HEK293 (cell line): ENCODE data around the gene FRMD8.

Experiments
- BCL6B ChIP-seq: fragments of 450-650 bp; formaldehyde crosslinking; IDR thresholded peaks from 2 replicates; pipeline ENCODE4 v1.5.1; 2017; ENCODE audit warnings: missing biosample characterization, missing genetic modification characterization
- EGR2 ChIP-seq: fragments of 450-650 bp; formaldehyde crosslinking; IDR thresholded peaks from 2 replicates; pipeline ENCODE4 v1.5.1; 2016; ENCODE audit warnings: low read depth, missing biosample characterization, missing genetic modification characterization
- GLI4 ChIP-seq: fragments of 450-650 bp; formaldehyde crosslinking; IDR thresholded peaks from 2 replicates; pipeline ENCODE4 v1.5.1; 2016; ENCODE audit warnings: missing biosample characterization, missing genetic modification characterization
- REPIN1 ChIP-seq: fragments of 450-650 bp; formaldehyde crosslinking; IDR thresholded peaks from 2 replicates; pipeline ENCODE4 v1.5.1; 2017; ENCODE audit warnings: missing biosample characterization, missing genetic modification characterization, low read depth
- ZBTB10 ChIP-seq: fragments of 450-650 bp; formaldehyde crosslinking; IDR thresholded peaks from 2 replicates; pipeline ENCODE4 v1.5.1; 2016; ENCODE audit warnings: missing biosample characterization, missing genetic modification characterization
- ZBTB21 ChIP-seq: fragments of 450-650 bp; formaldehyde crosslinking; IDR thresholded peaks from 2 replicates; pipeline ENCODE4 v1.5.1; 2017; ENCODE audit warnings: missing biosample characterization, missing genetic modification characterization
- ZBTB26 ChIP-seq: fragments of 450-650 bp; formaldehyde crosslinking; optimal IDR thresholded peaks from 2 replicates; pipeline ENCODE3; 2016; ENCODE audit warnings: missing biosample characterization, mild to moderate bottlenecking, missing genetic modification characterization
- ZBTB6 ChIP-seq: fragments of 450-650 bp; formaldehyde crosslinking; IDR thresholded peaks from 2 replicates; pipeline ENCODE4 v1.5.1; 2017; ENCODE audit warnings: missing biosample characterization, missing genetic modification characterization
- ZBTB7A ChIP-seq: fragments of 450-650 bp; formaldehyde crosslinking; IDR thresholded peaks from 2 replicates; pipeline ENCODE4 v1.5.1; 2016; ENCODE audit warnings: low read depth, missing biosample characterization, missing genetic modification characterization
- ZBTB8A ChIP-seq: fragments of 450-650 bp; formaldehyde crosslinking; IDR thresholded peaks from 2 replicates; pipeline ENCODE4 v1.5.1; 2016; ENCODE audit warnings: missing biosample characterization, missing genetic modification characterization
- ZFHX2 ChIP-seq: fragments of 450-650 bp; formaldehyde crosslinking; conservative IDR thresholded peaks from 2 replicates; pipeline ENCODE4 v1.5.1; 2016; ENCODE audit warnings: missing biosample characterization, missing genetic modification characterization
- ZFP41 ChIP-seq: fragments of 450-650 bp; formaldehyde crosslinking; IDR thresholded peaks from 2 replicates; pipeline ENCODE4 v1.5.1; 2016; ENCODE audit warnings: missing biosample characterization, missing genetic modification characterization, borderline replicate concordance
- ZNF10 ChIP-seq: fragments of 450-650 bp; formaldehyde crosslinking; IDR thresholded peaks from 2 replicates; pipeline ENCODE4 v1.5.1; 2017; ENCODE audit warnings: missing biosample characterization, missing genetic modification characterization
- ZNF114 ChIP-seq: fragments of 450-650 bp; formaldehyde crosslinking; IDR thresholded peaks from 2 replicates; pipeline ENCODE4 v1.5.0; 2017; ENCODE audit warnings: missing biosample characterization, missing genetic modification characterization
- ZNF175 ChIP-seq: fragments of 450-650 bp; formaldehyde crosslinking; IDR thresholded peaks from 2 replicates; pipeline ENCODE4 v1.5.1; 2016; ENCODE audit warnings: missing biosample characterization, missing genetic modification characterization
- ZNF2 ChIP-seq: fragments of 450-650 bp; formaldehyde crosslinking; IDR thresholded peaks from 2 replicates; pipeline ENCODE4 v1.5.1; 2016; ENCODE audit warnings: missing biosample characterization, missing genetic modification characterization
- ZNF214 ChIP-seq: fragments of 450-650 bp; formaldehyde crosslinking; IDR thresholded peaks from 2 replicates; pipeline ENCODE4 v1.5.1; 2017; ENCODE audit warnings: missing biosample characterization, mild to moderate bottlenecking, missing genetic modification characterization, borderline replicate concordance
- ZNF221 ChIP-seq: fragments of 450-650 bp; formaldehyde crosslinking; IDR thresholded peaks from 2 replicates; pipeline ENCODE4 v1.5.1; 2017; ENCODE audit warnings: missing biosample characterization, missing genetic modification characterization, borderline replicate concordance
- ZNF335 ChIP-seq: fragments of 450-650 bp; formaldehyde crosslinking; conservative IDR thresholded peaks from 2 replicates; pipeline ENCODE4 v1.5.1; 2016; ENCODE audit warnings: missing biosample characterization, missing genetic modification characterization
- ZNF449 ChIP-seq: fragments of 450-650 bp; formaldehyde crosslinking; IDR thresholded peaks from 2 replicates; pipeline ENCODE4 v1.5.1; 2017; ENCODE audit warnings: missing biosample characterization, mild to moderate bottlenecking, missing genetic modification characterization, moderate library complexity
- ZNF544 ChIP-seq: fragments of 450-650 bp; formaldehyde crosslinking; IDR thresholded peaks from 2 replicates; pipeline ENCODE4 v1.5.0; 2017; ENCODE audit warnings: missing biosample characterization, missing genetic modification characterization
- ZNF558 ChIP-seq: fragments of 450-650 bp; formaldehyde crosslinking; IDR thresholded peaks from 2 replicates; pipeline ENCODE4 v1.5.1; 2016; ENCODE audit warnings: missing biosample characterization, missing genetic modification characterization
- ZNF561 ChIP-seq: fragments of 450-650 bp; IDR thresholded peaks from 2 replicates; pipeline ENCODE4 v1.5.1; 2018; ENCODE audit warnings: missing biosample characterization, missing genetic modification characterization, borderline replicate concordance
- ZNF596 ChIP-seq: fragments of 450-650 bp; IDR thresholded peaks from 2 replicates; pipeline ENCODE4 v1.5.0; 2018; ENCODE audit warnings: missing biosample characterization, mild to moderate bottlenecking, missing genetic modification characterization, moderate library complexity
- ZNF600 ChIP-seq: fragments of 450-650 bp; formaldehyde crosslinking; IDR thresholded peaks from 2 replicates; pipeline ENCODE4 v1.5.1; 2016; ENCODE audit warnings: missing biosample characterization, missing genetic modification characterization
- ZNF624 ChIP-seq: fragments of 450-650 bp; formaldehyde crosslinking; IDR thresholded peaks from 2 replicates; pipeline ENCODE4 v1.5.1; 2017; ENCODE audit warnings: missing biosample characterization, missing genetic modification characterization
- ZNF629 ChIP-seq: fragments of 450-650 bp; formaldehyde crosslinking; IDR thresholded peaks from 2 replicates; pipeline ENCODE4 v1.5.1; 2017; ENCODE audit warnings: missing biosample characterization, missing genetic modification characterization
- ZNF677 ChIP-seq: fragments of 450-650 bp; IDR thresholded peaks from 2 replicates; pipeline ENCODE4 v1.5.0; 2018; ENCODE audit warnings: missing biosample characterization, mild to moderate bottlenecking, missing genetic modification characterization, moderate library complexity
- ZNF776 ChIP-seq: fragments of 450-650 bp; formaldehyde crosslinking; IDR thresholded peaks from 2 replicates; pipeline ENCODE4 v1.5.0; 2017; ENCODE audit warnings: missing biosample characterization, missing genetic modification characterization, borderline replicate concordance
- ZNF792 ChIP-seq: fragments of 450-650 bp; formaldehyde crosslinking; IDR thresholded peaks from 2 replicates; pipeline ENCODE4 v1.5.1; 2016; ENCODE audit warnings: missing biosample characterization, missing genetic modification characterization
- ZSCAN16 ChIP-seq: fragments of 450-650 bp; formaldehyde crosslinking; IDR thresholded peaks from 2 replicates; pipeline ENCODE4 v1.5.1; 2016; ENCODE audit warnings: missing biosample characterization, missing genetic modification characterization
- ZSCAN23 ChIP-seq: fragments of 450-650 bp; formaldehyde crosslinking; IDR thresholded peaks from 2 replicates; pipeline ENCODE4 v1.5.1; 2016; ENCODE audit warnings: missing biosample characterization, missing genetic modification characterization
- ZSCAN30 ChIP-seq: fragments of 450-650 bp; IDR thresholded peaks from 2 replicates; pipeline ENCODE4 v1.5.1; 2018; ENCODE audit warnings: missing biosample characterization, mild to moderate bottlenecking, missing genetic modification characterization, moderate library complexity

The FRMD8 gene

GRCh38 chr11:65418681-65419459 lies 32.4 kb downstream of the FRMD8 start (continued):
- TF ChIP-seq ZNF2 (peak; percentile 14; the same call in 1 of the 2 replicates), ZNF221 (tag by site-specific recombination) (no peak), ZNF175 (no peak), ZFHX2 (tag by site-specific recombination) (peak; percentile 41), ZNF624 (tag by site-specific recombination) (no peak), ZNF561 (tag by site-specific recombination) (peak; percentile 58; the same call in 1 of the 2 replicates), ZSCAN23 (0 out of 2 replicates have a peak, but pooled peaks have one; percentile 44), ZFP41 (tag by site-specific recombination) (no peak), ZNF792 (tag by site-specific recombination) (no peak), ZNF558 (tag by site-specific recombination) (no peak), ZNF677 (tag by site-specific recombination) (no peak), ZNF214 (tag by site-specific recombination) (no peak), ZBTB21 (tag by site-specific recombination) (0 out of 2 replicates have a peak, but pooled peaks have one; percentile 10), GLI4 (tag by site-specific recombination) (no peak), ZNF596 (no peak), REPIN1 (tag by site-specific recombination) (no peak), ZSCAN30 (tag by site-specific recombination) (peak; percentile 89), ZBTB6 (tag by site-specific recombination) (peak; percentile 63; the same call in 1 of the 2 replicates), ZBTB26 (tag by site-specific recombination) (no peak), BCL6B (tag by site-specific recombination) (no peak), ZNF776 (tag by site-specific recombination) (no peak), ZBTB10 (tag by site-specific recombination) (peak; percentile 37; the same call in 1 of the 2 replicates), ZSCAN16 (tag by site-specific recombination) (peak; percentile 85), ZNF10 (tag by site-specific recombination) (peak; percentile 49; the same call in 1 of the 2 replicates), ZNF629 (tag by site-specific recombination) (peak; percentile 68), ZNF114 (tag by site-specific recombination) (no peak), ZBTB8A (tag by site-specific recombination) (peak; percentile 97), ZNF335 (tag by site-specific recombination) (peak; percentile 78), ZNF449 (tag by site-specific recombination) (no peak), EGR2 (tag by site-specific recombination) (0 out of 2 replicates have a peak, but pooled peaks have one; percentile 13), ZNF544 (tag by site-specific recombination) (no peak), ZBTB7A (no peak), ZNF600 (peak; percentile 80; the same call in 1 of the 2 replicates)
